Mesenteric fat pad (tissue), 1 donor: ENCODE data around the gene ATP6V0E2. TPM values are rescaled to one million over a fixed set of nuclear protein-coding genes. Genes with fewer than 3 reads are reported as not detected.
"Not testable (repeated sequence)": the region's sequence is repeated elsewhere in the genome, so short reads cannot be mapped to it uniquely, and the experiment has no call there.

Experiments used
- DNase-seq: peaks from one replicate; pipeline ENCODE4 v3.0.0-alpha.2; 2020; ENCODE audit warnings: low spot score
- long read RNA-seq: library from polyadenylated mRNA; unstranded; transcript quantifications from one replicate; pipeline ENCODE4 v2.0.0, GENCODE V29; 2020
- total RNA-seq: library from RNA; stranded (reverse); fragmentation: NEBNext Ultra II Directional; extraction: Animal tissue kit (Norgen Biotek cat#: 25700); gene quantifications from one replicate; pipeline ENCODE4 v1.2.1, GENCODE V29; 2021
- donor health status: DM: yes; HTN: yes; CAD: no.

Gene ATP6V0E2
- total RNA-seq = 18.5 TPM
- long read RNA-seq, transcript ATP6V0E2-203 (4 exons, 2,722 nt) = major isoform, 124 of 141 reads
- long read RNA-seq, partial matches to known transcripts = 3 of 141 reads
- long read RNA-seq, other reads (novel, unspliced or antisense) = 7 of 141 reads

- peak; percentile 96 for DNase-seq
Observed at GRCh38 chr7:149873074-149873969, at the start of gene ATP6V0E2. Gene ATP6V0E2, plus strand, starts transcription at chr7:149873969. Its CDS starts 97 bp downstream, at chr7:149874066.

DNA sequence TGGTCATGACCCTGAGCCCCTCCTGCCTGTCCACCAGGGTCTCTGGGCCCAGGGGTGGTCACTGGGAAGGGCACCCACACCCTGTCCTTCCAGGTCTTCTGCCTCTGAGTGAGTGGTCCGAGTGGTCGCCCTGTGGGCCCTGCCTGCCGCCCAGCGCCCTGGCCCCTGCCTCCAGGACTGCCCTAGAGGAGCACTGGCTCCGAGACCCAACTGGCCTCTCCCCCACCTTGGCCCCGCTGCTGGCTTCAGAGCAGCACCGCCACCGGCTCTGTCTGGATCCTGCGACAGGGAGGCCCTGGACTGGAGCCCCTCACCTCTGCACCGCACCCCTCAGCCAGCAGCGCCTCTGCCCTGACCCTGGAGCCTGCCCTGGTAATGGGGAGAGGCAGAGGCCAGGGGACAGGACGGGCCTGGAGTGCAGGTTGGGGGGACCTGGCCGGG is 49.4 kb upstream of the ATP6V0E2 start:
- DNase-seq = no peak

- no peak for DNase-seq
Observed at GRCh38 chr7:149824748-149825566, 48.8 kb upstream of the ATP6V0E2 start.

- no peak for DNase-seq
Observed at GRCh38 chr7:149825567-149826343, 48.0 kb upstream of the ATP6V0E2 start.

DNA sequence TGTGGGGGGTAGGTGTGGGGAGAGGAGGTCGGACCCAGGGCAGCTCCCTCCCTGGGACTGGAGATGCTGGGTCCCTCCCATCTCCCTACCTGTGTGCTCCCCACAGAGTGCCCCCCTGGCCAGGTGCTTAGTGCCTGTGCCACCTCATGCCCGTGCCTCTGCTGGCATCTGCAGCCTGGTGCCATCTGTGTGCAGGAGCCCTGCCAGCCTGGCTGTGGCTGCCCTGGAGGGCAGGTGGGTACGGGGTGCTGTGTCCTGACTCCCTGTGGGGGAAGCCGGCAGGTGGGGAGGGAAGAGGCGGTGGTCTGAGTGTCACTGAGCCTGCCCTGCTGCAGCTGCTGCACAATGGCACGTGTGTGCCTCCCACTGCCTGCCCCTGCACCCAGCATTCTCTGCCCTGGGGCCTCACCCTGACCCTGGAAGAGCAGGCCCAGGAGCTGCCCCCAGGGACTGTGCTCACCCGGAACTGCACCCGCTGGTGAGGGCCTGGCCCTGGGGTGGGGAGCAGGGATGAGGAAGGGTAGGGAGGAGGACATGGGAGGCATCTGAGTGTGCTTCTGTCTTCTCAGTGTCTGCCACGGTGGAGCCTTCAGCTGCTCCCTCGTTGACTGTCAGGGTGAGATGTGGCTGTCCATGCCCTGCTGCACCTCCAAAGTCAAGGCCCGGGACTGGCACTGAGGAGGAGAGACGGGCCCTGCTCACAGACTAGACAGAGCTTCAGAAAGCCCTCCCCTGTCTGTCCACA is 47.3 kb upstream of the ATP6V0E2 start:
- DNase-seq = no peak

- DNase-seq = no peak
Observed at GRCh38 chr7:149827089-149827981, 46.4 kb upstream of the ATP6V0E2 start.

- DNase-seq = no peak
Observed at GRCh38 chr7:149828357-149829309, 45.1 kb upstream of the ATP6V0E2 start.

- DNase-seq = not testable (repeated sequence)
Observed at GRCh38 chr7:149830527-149830926, 43.2 kb upstream of the ATP6V0E2 start.

- DNase-seq = no peak
Observed at GRCh38 chr7:149830997-149831740, 42.6 kb upstream of the ATP6V0E2 start.

GRCh38 chr7:149831741-149832219 is 42.0 kb upstream of the ATP6V0E2 start:
- DNase-seq = no peak

DNA sequence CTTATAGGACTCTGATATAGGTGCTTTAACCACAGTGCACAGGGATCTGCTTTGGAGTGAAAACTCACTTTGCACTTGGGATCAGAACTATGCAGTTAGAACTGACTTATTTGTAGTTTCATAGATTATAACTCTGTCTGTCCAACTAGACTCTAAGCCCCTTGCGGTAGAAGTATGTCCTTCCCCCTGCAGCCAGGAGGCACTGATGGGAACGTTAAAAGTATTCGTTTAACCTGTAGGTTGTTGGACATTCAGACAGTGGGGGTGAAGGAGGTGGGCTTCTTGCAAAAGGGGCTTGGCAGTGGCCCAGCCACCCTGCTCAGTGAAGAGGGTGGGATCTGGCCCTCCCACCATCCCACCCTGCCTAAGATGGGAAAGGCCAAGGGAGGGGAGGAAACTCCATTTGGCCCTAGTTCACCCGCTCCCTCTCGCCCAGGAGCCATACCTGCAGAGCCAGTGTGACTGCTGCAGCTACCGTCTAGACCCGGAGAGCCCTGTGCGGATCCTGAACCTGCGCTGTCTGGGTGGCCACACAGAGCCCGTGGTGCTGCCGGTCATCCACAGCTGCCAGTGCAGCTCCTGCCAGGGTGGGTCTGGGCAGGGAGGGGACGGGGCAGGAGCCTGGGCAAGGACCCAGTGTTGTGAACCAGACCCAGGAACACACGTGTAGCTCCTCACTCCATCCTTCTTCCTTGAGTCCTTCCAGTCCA is 41.3 kb upstream of the ATP6V0E2 start:
- DNase-seq = peak; percentile 75

- DNase-seq = peak; percentile 85
Observed at GRCh38 chr7:149833495-149834130, 40.2 kb upstream of the ATP6V0E2 start.

DNA sequence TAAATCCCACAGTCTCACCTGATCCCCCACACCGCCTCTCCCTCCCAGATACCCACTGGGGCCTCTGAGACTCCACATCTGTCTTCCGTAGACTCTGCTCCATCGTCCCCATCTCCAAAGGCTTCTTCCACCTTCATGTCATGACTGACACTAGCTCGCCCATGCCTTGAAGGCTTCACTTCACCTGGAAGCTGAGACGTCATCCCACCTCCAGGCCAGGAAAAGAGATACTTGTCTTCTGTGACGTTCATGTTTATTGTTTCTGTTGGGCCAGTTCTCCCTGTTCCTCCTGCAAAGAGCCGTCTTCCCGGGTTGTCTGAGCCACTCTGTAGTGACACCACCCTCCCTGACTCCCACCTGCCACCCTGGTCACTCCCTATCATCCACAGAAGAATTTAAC is 39.2 kb upstream of the ATP6V0E2 start:
- peak; percentile 59 for DNase-seq

DNA sequence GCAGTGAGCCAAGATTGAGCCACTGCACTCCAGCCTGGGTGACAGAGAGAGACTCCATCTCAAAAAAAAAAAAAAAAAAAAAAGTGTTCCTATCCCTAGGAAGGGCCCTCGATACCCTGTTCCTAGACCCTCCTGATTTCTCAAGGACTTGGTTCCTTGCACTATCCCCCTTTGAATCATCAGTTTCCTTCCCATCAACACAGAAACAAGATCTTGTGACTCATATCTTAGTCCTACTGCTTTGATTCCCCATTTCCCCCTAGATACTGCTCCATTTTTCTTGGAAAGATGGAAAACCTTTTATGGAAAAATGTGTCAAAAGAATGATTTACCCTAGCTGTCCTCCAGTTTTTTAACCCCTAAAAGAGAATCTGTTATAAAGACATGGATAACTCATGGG is 37.3 kb upstream of the ATP6V0E2 start:
- no peak for DNase-seq

DNA sequence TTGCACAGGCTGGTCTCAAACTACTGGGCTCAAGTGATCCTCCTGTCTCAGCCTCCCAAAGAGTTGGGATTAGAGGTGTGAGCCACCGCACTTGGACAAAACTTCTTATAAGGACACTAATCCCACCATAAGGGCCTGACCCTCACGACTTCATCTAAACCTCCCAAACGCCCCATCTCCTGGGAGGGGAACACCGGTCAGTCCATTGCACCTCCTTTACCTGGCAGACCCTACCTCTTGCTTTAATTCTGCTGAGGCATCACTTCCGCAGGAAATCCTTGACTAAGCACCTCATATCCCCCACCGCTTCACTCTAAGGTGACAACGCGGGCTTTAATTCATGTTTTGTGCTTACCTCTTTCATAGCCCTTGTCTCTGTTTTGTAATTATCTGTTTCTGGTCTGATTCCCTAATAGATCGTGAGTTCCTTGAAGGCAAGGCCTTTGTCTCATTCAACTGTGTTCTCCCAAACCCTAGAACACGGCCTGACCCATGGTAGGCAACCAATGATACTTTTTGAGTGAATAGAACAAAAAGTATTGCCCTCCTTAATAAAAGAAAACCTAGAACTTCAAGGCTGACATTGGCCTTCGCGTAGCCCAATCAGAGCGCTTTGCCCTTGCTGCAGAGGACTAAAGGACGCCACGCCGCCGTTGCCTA is 36.1 kb upstream of the ATP6V0E2 start:
- no peak for DNase-seq
